ENCODE data around the gene KRTAP10-6.

DNA sequence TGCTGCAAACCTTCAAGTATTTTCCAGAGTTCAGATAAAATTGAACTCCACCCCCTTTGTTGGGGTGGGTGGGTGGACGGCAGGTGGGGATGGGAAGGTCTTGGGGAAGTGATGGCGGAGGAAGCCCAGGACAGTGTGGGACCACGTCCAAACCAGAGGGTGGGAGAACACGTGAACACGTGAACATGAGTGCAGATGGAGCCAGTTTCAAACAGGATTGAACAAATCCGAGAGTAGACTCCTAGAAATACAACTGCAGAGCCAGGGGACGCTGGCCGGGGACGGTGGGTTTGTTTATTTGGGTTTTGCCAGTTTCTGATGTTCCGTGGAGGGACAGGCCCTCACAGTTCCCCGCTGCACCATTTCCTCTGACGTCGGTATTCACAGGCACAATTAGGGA is 43.9 kb downstream of the KRTAP10-6 start:
- TF ChIP-seq, protein P1, sequence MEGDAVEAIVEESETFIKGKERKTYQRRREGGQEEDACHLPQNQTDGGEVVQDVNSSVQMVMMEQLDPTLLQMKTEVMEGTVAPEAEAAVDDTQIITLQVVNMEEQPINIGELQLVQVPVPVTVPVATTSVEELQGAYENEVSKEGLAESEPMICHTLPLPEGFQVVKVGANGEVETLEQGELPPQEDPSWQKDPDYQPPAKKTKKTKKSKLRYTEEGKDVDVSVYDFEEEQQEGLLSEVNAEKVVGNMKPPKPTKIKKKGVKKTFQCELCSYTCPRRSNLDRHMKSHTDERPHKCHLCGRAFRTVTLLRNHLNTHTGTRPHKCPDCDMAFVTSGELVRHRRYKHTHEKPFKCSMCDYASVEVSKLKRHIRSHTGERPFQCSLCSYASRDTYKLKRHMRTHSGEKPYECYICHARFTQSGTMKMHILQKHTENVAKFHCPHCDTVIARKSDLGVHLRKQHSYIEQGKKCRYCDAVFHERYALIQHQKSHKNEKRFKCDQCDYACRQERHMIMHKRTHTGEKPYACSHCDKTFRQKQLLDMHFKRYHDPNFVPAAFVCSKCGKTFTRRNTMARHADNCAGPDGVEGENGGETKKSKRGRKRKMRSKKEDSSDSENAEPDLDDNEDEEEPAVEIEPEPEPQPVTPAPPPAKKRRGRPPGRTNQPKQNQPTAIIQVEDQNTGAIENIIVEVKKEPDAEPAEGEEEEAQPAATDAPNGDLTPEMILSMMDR (IDR thresholded peaks at IDR 0.05) = no peak
- no peak for TF ChIP-seq POLR2A (IDR thresholded peaks at IDR 0.05; ENCODE audit: low read depth)
- no peak for TF ChIP-seq POLR2AphosphoS5 (IDR thresholded peaks at IDR 0.05)
- no peak for TF ChIP-seq EP300 (IDR thresholded peaks at IDR 0.05)

All from esophagus muscularis mucosa (tissue), 4 donors.